ENCODE results near the gene FOXC2.
A peak's percentile ranks its signal among the peaks of the same experiment; 100 is the strongest.

FOXC2 gene

GRCh38 chr16:86533767-86534351, 32.8 kb upstream of the FOXC2 start:
- no peak for DNase-seq

- DNase-seq, result no peak
Observed at GRCh38 chr16:86534779-86535615, 31.6 kb upstream of the FOXC2 start.

GRCh38 chr16:86536621-86537020, 30.0 kb upstream of the FOXC2 start:
- no peak for DNase-seq

GRCh38 chr16:86537486-86537885, 29.1 kb upstream of the FOXC2 start:
- DNase-seq, result no peak

GRCh38 chr16:86538196-86538780, 28.3 kb upstream of the FOXC2 start:
- no peak for DNase-seq

- no peak for DNase-seq
Observed at GRCh38 chr16:86540894-86541293, 25.7 kb upstream of the FOXC2 start.

- DNase-seq, result no peak
Observed at GRCh38 chr16:86541560-86541959, 25.1 kb upstream of the FOXC2 start.

- DNase-seq, result no peak
Observed at GRCh38 chr16:86542756-86543750, 23.6 kb upstream of the FOXC2 start.

- DNase-seq, result no peak
Observed at GRCh38 chr16:86545481-86545880, 21.1 kb upstream of the FOXC2 start.

GRCh38 chr16:86545954-86546637, 20.5 kb upstream of the FOXC2 start:
- no peak for DNase-seq

- no peak for DNase-seq
Observed at GRCh38 chr16:86546638-86547013, 20.0 kb upstream of the FOXC2 start.

GRCh38 chr16:86547286-86547685, 19.3 kb upstream of the FOXC2 start:
- no peak for DNase-seq

- no peak for DNase-seq
Observed at GRCh38 chr16:86549076-86549892, 17.3 kb upstream of the FOXC2 start.

GRCh38 chr16:86549893-86550190, 16.8 kb upstream of the FOXC2 start:
- DNase-seq, result no peak

- DNase-seq, result no peak
Observed at GRCh38 chr16:86550281-86550680, 16.3 kb upstream of the FOXC2 start.

GRCh38 chr16:86553356-86553755, 13.3 kb upstream of the FOXC2 start:
- no peak for DNase-seq

GRCh38 chr16:86554599-86554916, 12.1 kb upstream of the FOXC2 start:
- no peak for DNase-seq

GRCh38 chr16:86554917-86555703, 11.5 kb upstream of the FOXC2 start, which contains the start of gene MTHFSD:
MTHFSD (minus strand) TSS chr16:86555235; CDS start chr16:86555184, 51 bp downstream.
- peak; percentile 96 for DNase-seq

- no peak for DNase-seq
Observed at GRCh38 chr16:86555704-86556075, 10.9 kb upstream of the FOXC2 start.

GRCh38 chr16:86556576-86556975, 10.1 kb upstream of the FOXC2 start:
- DNase-seq, result no peak

- DNase-seq, result no peak
Observed at GRCh38 chr16:86557587-86557986, 9.0 kb upstream of the FOXC2 start.

Data from activated CD4-positive, alpha-beta T cell treated with anti-CD3 and anti-CD28 coated beads, Interleukin-2, amount 50 U/mL, for 1 hour (primary cell).